UCSD-AML1 (cell line): ENCODE measurements around the gene GRID1.

Source experiments
- DNase-seq: peaks from one replicate; lab custom pipeline; 2025; ENCODE audit not compliant: unreplicated experiment; lab: John Stamatoyannopoulos, UW

GRID1 gene

GRCh38 chr10:85918371-85918770 is 448.2 kb downstream of the GRID1 start:
- no peak for DNase-seq

DNA sequence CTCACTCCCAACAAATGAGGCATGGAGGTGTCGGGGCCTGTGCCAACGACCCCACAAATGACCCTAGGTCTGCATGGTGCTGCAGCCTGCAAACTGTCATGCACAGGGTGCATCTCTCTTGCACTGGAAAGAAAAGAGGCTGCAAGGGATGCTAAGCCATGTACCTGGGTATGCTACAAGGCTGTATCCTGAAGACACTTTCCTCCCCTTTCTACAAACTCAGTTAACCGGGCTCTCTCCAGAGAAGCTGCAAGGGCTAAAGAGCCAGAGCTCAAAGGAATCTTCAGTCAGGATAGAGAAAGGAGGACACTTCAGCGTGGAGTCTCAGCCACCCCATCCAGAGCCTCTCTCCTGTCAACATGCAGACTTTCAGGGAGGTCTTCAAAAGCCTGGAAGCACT is 449.0 kb downstream of the GRID1 start:
- no peak for DNase-seq

- DNase-seq: no peak
Observed at GRCh38 chr10:85916994-85917573, 449.5 kb downstream of the GRID1 start.

DNA sequence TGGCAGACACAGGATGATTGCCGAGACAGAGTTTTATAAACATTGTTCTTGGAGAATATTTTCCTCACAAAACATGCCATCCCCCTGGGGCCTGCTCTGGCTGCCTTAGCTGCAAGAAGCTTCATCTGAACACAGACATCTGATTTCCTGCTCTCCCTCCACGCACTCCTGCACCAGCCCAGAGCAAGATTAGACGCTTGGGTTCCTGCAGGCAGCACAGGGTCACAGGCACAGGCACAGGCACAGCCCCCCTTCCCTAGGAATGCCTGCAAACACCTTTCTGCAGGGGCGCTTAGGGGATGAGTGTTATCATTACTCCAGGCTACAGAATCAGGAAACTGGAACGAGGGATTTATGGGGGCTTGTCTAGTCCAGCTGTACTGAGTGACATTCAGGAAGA is 450.3 kb downstream of the GRID1 start:
- DNase-seq: no peak

DNA sequence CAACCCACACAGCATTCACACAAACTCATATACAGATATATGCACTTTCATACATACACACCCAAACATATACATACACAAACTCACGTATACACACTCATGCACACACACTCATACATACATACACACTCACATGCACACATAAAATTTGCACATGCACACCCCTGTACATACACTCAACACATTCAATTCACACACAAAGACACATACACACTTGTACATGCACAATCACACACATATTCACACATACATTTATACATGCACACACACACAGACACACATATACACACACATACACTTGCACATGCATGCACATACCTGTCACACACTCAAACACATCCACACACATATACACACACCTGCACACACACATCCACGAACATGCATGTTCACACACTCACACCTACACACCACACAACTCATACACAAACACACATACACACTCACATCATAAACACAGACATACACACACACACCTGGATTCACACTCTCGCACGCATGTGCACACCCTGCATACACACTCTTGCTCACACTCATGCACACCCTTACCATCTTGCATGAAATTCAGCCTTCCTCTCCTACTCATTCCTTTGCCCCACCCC is 451.2 kb downstream of the GRID1 start:
- DNase-seq: no peak

GRCh38 chr10:85914720-85915119 is 451.9 kb downstream of the GRID1 start:
- no peak for DNase-seq

- no peak for DNase-seq
Observed at GRCh38 chr10:85908462-85908861, 458.1 kb downstream of the GRID1 start.

GRCh38 chr10:85902051-85902450 is 464.5 kb downstream of the GRID1 start:
- DNase-seq: no peak

DNA sequence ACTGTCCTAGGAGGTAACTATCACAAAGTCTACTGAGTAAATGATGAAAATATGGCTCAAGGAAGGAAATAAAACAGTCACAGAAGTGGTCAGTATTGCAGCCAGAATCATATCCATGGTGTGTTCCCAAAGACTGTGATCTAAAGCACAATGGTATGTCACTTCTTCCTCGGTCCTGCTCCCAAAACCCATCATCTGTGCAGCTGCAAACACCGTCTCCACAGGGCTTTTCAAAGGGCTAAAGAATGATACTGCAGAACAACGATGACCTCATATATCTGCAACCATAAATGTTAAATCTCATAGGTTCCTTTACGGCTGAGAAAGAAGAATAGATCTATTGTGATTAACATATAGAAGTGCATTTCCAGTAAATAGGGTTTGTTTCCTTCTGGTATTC is 465.0 kb downstream of the GRID1 start:
- no peak for DNase-seq

DNA sequence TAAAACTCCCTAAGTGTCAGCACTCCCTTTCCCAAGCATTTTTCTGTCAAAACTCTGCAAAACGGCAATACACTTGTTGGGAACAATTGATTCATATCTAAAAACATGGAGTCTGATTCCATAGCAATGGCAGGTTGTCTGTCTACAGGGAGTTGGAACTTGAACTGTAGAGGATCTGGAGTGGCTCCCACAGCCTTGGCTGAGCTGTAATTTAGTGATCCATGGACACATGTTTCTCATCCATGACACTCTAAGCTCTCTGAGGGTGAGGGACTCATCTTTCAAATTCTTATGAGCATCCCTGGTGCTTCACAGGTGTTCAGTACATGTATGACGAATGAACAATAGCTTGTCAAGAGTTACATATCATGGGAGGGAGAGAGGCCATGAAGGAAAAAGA is 466.1 kb downstream of the GRID1 start:
- no peak for DNase-seq

DNA sequence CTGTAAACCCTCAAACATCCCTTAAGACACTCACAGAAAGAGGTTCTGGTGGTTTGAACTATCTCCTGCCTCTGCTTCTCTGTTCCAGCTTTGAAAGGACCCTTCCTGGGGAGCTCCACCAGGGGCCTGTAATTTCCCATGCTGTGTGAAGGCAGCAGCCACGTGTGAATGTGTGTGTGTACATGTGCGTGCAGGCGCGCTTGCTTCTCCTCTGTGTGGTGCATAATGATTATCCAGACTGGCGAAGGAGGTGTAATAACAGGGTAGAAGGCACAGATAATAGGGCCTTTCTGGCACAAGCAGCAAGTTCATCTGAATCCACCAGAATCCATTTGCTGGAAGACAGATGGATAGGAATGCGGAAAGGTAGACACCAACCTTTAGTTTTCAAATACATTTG is 466.5 kb downstream of the GRID1 start:
- DNase-seq: no peak

GRCh38 chr10:85891472-85891871 is 475.1 kb downstream of the GRID1 start:
- DNase-seq: no peak

GRCh38 chr10:85888559-85888958 is 478.0 kb downstream of the GRID1 start:
- no peak for DNase-seq

GRCh38 chr10:85888004-85888403 is 478.6 kb downstream of the GRID1 start:
- DNase-seq: no peak

- DNase-seq: no peak
Observed at GRCh38 chr10:85874208-85874607, 492.4 kb downstream of the GRID1 start.

DNA sequence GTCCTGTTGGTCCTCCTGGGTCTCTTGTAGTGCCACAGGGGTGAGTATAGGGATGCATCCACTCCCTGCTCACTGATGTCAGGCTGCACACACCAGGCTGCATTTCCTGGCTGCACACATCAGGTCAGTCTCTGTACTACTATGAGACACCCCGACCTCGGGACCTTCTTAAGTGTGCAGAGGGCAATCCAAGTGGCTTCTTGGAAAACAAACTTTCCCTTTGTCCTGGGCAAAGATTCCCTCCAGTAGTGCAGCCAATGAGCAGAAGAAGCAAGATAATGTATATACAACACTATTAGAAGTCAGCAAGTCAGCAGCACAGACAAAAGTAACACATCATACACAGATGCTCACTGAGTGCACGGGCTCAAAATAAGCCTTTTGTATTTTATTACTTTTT is 493.5 kb downstream of the GRID1 start:
- DNase-seq: no peak

DNA sequence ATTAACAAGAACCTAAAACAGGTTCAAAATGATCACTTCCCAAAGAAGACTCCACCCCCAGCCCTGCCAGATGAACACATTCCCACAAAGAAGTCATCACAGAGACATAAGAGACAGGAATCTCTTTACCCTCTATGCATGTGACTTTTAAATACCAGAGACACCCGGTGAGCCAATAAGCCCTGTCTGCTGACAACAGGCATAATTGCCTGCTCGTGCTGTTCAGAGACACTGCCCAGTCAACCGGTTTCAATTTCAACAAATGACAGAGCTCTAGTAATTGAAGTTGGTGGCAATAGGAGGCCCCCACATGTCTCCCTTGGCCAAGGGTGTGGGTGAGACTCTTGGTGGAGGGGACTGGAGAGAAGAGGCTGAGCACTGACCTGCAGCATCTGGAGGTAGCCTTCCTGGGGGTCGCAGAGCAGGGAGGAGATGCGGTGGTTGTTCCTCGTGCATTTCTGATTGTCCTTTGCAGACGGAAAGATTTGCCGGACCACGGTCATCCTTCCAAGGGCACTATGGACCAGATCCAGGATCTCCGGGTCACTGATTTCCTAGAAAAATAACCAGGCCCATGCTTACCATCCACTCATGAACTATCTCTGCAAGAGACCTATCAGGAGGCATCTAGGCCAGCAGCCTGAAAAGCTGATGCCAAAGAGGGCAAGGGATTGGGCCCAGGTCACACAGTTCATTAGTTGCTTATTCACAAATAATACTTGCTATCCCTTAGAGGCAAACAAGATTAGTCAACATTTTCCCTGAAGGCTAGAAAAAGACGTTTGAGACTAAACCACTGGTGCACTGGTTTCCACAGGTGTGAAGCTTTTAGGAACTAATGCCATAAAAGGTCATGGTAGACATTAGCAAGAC is 497.7 kb downstream of the GRID1 start:
- no peak for DNase-seq

- no peak for DNase-seq
Observed at GRCh38 chr10:85864868-85865526, 501.6 kb downstream of the GRID1 start.

- no peak for DNase-seq
Observed at GRCh38 chr10:85864173-85864549, 502.4 kb downstream of the GRID1 start.

GRCh38 chr10:85863301-85864172 is 503.1 kb downstream of the GRID1 start:
- DNase-seq: no peak

DNA sequence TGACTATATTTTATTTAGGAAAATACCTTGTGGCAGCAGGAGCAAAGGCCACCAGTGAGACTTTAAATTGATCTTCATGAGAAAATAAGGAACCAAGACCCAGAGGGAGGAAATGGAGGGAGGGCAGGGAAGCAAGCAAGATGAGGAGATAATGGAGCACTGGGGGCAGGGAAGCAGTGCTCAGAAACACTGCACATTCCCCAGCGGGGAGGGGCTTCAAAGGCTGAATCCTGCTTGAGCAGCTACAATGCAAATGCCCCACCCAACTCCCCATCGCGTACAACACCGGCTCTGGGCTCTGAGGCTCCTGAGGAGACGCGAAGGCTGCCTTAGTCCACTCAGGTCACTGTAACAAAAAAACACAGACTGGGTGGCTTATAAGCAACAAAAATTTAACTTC is 503.8 kb downstream of the GRID1 start:
- peak; percentile 49 for DNase-seq
